Measurements from ENCODE around the gene STEAP3. TPM values are rescaled to one million over a fixed set of nuclear protein-coding genes. Genes with fewer than 3 reads are reported as not detected.

STEAP3 gene
- total RNA-seq, 1 donor from 2014 or later: 11.8 TPM

DNA sequence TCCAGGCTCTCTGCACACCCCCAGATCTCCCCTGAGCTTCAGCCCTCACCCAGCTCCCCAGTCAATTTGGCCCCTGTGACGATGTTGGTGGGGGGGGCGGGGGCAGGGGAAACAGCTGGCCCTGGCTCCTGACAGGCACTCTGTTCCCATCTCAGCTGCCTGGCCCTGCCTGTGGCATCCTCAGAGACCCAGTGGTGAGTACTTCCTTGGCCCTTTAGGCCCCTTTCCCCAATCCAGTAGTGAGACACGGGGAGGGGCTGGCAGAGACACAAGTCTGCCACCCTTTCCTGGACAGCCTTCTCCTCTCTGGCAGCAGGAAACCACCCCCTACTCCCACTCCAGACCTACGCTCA is 45.8 kb upstream of the STEAP3 start:
- FAIRE-seq (no peak), DNase-seq (ENCODE audit: low read depth) (no peak)
- TF ChIP-seq, protein P1, sequence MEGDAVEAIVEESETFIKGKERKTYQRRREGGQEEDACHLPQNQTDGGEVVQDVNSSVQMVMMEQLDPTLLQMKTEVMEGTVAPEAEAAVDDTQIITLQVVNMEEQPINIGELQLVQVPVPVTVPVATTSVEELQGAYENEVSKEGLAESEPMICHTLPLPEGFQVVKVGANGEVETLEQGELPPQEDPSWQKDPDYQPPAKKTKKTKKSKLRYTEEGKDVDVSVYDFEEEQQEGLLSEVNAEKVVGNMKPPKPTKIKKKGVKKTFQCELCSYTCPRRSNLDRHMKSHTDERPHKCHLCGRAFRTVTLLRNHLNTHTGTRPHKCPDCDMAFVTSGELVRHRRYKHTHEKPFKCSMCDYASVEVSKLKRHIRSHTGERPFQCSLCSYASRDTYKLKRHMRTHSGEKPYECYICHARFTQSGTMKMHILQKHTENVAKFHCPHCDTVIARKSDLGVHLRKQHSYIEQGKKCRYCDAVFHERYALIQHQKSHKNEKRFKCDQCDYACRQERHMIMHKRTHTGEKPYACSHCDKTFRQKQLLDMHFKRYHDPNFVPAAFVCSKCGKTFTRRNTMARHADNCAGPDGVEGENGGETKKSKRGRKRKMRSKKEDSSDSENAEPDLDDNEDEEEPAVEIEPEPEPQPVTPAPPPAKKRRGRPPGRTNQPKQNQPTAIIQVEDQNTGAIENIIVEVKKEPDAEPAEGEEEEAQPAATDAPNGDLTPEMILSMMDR (IDR thresholded peaks at IDR 0.05; ENCODE audit: insufficient read depth, low read length, severe bottlenecking): no peak
- Histone ChIP-seq H3K36me3 (ENCODE audit: control insufficient read depth, insufficient read depth, low read length) (no peaks in the 10 kb centered on the region), H3K4me3 (ENCODE audit: low read depth, low read length) (no peak overlapping the region), H3K27me3 (ENCODE audit: control insufficient read depth, insufficient read depth, low read length) (no peaks in the 10 kb centered on the region)

DNA sequence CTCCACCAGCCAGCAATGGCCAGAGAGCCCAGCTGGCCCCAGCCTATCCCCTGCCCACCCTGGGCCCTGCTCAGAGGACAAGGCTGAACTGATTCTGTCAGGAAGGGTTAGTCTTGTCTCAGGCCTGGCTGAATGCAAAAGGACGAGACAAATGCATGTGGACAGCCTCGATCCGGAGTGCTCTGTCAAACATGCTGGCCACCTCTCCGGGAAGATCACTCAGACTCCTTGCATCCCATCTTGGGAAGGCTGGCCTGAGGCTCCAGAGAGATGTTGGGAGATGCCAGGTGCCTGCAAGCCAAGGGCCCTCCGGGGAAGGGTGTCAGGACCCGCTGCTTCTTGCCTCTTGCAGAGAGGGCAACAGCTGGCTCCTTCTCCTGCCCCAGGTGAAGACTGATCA is 44.9 kb upstream of the STEAP3 start:
- H3K36me3 ChIP-seq (ENCODE audit: control insufficient read depth, insufficient read depth, low read length): no peaks in the 10 kb centered on the region
- no peaks in the 10 kb centered on the region for H3K27me3 ChIP-seq (ENCODE audit: control insufficient read depth, insufficient read depth, low read length)
- H3K4me3 ChIP-seq (ENCODE audit: low read depth, low read length): no peak overlapping the region
- TF ChIP-seq, protein P1 (IDR thresholded peaks at IDR 0.05; ENCODE audit: insufficient read depth, low read length, severe bottlenecking): no peak
- FAIRE-seq: no peak
- DNase-seq (ENCODE audit: low read depth): no peak

DNA sequence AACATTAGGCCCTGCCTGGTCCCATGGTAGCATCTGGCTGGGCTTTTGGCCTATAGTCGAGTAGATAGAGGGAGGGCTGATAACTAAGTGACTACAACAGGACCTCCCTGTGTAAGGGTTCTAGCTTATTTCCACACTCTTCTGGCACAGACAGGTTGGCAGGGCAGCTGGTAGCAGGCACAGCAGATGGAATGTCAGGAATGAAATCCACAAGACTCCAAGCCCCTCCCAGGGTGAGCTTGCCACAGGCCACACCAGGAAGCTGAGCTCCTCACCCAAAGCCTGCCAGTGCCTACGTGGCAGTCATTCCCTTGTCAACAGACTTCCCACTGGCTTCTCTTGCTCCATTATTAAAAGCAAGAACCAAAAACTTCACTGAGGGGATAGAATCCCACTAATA is 44.4 kb upstream of the STEAP3 start:
- Histone ChIP-seq H3K4me3 (ENCODE audit: low read depth, low read length) (no peak overlapping the region), H3K27me3 (ENCODE audit: control insufficient read depth, insufficient read depth, low read length) (no peaks in the 10 kb centered on the region), H3K36me3 (ENCODE audit: control insufficient read depth, insufficient read depth, low read length) (no peaks in the 10 kb centered on the region)
- TF ChIP-seq, protein P1 (IDR thresholded peaks at IDR 0.05; ENCODE audit: insufficient read depth, low read length, severe bottlenecking): no peak
- FAIRE-seq: no peak
- DNase-seq (ENCODE audit: low read depth): peak; percentile 50

DNA sequence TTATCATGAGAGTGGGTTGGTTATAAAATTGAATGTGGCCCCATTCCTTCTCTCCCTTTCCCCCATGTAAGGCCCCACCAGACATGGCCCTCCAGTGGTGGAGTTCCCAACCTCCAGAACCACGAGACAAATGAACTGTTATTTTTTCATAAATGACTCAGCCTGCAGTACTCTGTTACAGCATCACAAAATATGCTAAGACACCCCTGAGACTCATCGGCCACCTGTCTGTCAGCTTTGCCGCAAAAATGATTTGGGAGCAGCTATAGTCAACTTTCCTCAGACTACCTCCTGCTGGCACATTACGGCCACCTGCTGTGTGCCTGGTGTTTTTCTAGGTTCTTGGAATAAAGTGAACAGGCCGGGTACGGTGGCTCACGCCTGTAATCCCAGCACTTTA is 43.6 kb upstream of the STEAP3 start:
- DNase-seq (ENCODE audit: low read depth) (no peak), FAIRE-seq (no peak)
- Histone ChIP-seq H3K36me3 (ENCODE audit: control insufficient read depth, insufficient read depth, low read length) (no peaks in the 10 kb centered on the region), H3K4me3 (ENCODE audit: low read depth, low read length) (no peak overlapping the region), H3K27me3 (ENCODE audit: control insufficient read depth, insufficient read depth, low read length) (no peaks in the 10 kb centered on the region)
- TF ChIP-seq, protein P1 (IDR thresholded peaks at IDR 0.05; ENCODE audit: insufficient read depth, low read length, severe bottlenecking): no peak

DNA sequence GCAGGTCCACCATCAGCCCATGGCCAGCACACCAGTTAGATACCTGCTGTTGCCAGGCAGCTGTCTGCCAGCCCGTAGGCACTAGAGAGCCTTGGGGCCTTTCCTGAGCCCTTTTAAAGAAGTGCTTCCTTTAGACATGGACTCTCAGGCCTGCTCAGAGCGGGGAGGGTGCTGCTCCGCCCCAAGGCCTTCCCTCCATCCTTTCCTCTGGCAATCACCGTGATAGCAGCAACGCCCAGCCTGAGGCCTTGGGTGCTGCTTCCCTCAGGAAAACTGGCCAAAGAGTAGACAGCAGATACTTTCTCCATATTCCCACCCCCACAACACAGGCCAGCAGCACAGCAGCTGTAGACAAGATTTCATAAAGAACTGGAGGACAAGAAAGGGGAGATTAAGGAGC is 42.7 kb upstream of the STEAP3 start:
- FAIRE-seq (no peak), DNase-seq (ENCODE audit: low read depth) (no peak)
- Histone ChIP-seq H3K36me3 (ENCODE audit: control insufficient read depth, insufficient read depth, low read length) (no peaks in the 10 kb centered on the region), H3K4me3 (ENCODE audit: low read depth, low read length) (no peak overlapping the region), H3K27me3 (ENCODE audit: control insufficient read depth, insufficient read depth, low read length) (no peaks in the 10 kb centered on the region)
- TF ChIP-seq, protein P1 (IDR thresholded peaks at IDR 0.05; ENCODE audit: insufficient read depth, low read length, severe bottlenecking): no peak

DNA sequence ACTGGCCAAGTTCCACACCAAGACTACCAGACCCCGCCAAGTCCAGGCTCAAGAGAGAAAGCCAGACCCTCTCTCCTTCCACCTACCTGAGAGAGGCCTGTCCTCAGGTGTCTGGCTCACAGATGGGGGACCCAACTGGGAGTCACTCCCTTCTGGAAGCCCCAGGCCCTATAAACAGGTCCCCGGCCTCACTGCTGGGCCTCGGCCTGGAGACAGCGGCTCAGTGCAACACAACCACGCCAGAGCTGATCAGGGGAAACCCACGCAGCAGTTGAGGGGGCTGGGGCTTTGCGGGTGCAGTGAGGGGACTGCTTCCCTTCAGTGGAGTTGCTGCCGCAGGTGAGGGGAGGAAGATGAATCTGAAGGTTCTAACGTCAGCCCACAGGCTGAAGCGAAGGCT is 42.2 kb upstream of the STEAP3 start:
- DNase-seq (ENCODE audit: low read depth) (no peak), FAIRE-seq (no peak)
- Histone ChIP-seq H3K27me3 (ENCODE audit: control insufficient read depth, insufficient read depth, low read length) (no peaks in the 10 kb centered on the region), H3K4me3 (ENCODE audit: low read depth, low read length) (no peak overlapping the region), H3K36me3 (ENCODE audit: control insufficient read depth, insufficient read depth, low read length) (no peaks in the 10 kb centered on the region)
- TF ChIP-seq, protein P1 (IDR thresholded peaks at IDR 0.05; ENCODE audit: insufficient read depth, low read length, severe bottlenecking): no peak

All from bronchial epithelial cell (primary cell).